ENCODE data around the gene NOP10.

Gene NOP10

DNA sequence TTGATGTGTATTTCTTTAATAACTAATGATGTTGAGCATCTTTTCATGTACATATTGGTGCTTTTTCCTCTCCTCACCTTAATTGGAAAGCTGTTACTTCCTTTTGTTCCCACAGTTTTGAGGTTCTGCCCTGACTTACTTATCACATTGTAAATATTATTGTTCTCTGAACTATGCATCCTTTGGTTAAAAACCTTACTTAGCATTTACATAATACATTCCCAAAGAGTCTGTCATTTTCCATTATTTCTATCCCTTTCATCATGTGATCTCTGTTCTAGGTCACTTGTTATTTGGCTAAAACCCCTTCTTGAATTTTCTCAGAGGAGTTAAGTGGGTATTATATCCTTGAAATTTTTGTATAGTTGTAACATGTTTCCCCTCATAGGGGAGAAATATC, 38.3 kb downstream of the NOP10 start:
- H4K91ac ChIP-seq (ENCODE audit: low read depth, low read length) = no peak overlapping the region
- H2AK5ac ChIP-seq (ENCODE audit: low read length) = no peak overlapping the region
- no peak overlapping the region for H2BK5ac ChIP-seq (ENCODE audit: low read depth, low read length, poor library complexity)
- H3K4ac ChIP-seq (ENCODE audit: low read depth, low read length) = no peak overlapping the region
- no peak overlapping the region for H3K4me3 ChIP-seq (ENCODE audit: low read depth, low read length)
- no peak overlapping the region for H4K8ac ChIP-seq (ENCODE audit: low read depth, low read length)
- no peaks in the 10 kb centered on the region for H3K4me1 ChIP-seq (ENCODE audit: control insufficient read depth in 1 of 2, insufficient read depth in 2 of 2, low read length in 2 of 2)
- no peaks in the 10 kb centered on the region for H3K36me3 ChIP-seq (ENCODE audit: control insufficient read depth in 1 of 2, insufficient read depth in 2 of 2, low read length in 2 of 2)
- DNase-seq = no peak
- H3K27me3 ChIP-seq (ENCODE audit: insufficient read depth, low read length) = no peaks in the 10 kb centered on the region
- no peak overlapping the region for H3K4me2 ChIP-seq (ENCODE audit: low read length)
- H3K23ac ChIP-seq (ENCODE audit: low read length) = no peak overlapping the region
- H3K9ac ChIP-seq (ENCODE audit: low read length) = no peak overlapping the region
- H2BK12ac ChIP-seq (ENCODE audit: low read length) = no peak overlapping the region
- no peaks in the 10 kb centered on the region for H3K9me3 ChIP-seq (ENCODE audit: insufficient read depth, low read depth, low read length)
- H2AFZ ChIP-seq (ENCODE audit: insufficient read depth, low read length, poor library complexity) = no peak overlapping the region
- H3K18ac ChIP-seq (ENCODE audit: low read length) = no peak overlapping the region
- no peak overlapping the region for H2BK120ac ChIP-seq (ENCODE audit: insufficient read depth, low read length, poor library complexity)
- no peaks in the 10 kb centered on the region for H3K79me2 ChIP-seq (ENCODE audit: control insufficient read depth, insufficient read depth, low read length, poor library complexity)
- H3K14ac ChIP-seq (ENCODE audit: low read length) = no peak overlapping the region
- no peaks in the 10 kb centered on the region for H3K79me1 ChIP-seq (ENCODE audit: low read length)
- H3K27ac ChIP-seq (ENCODE audit: low read depth, low read length) = no peak overlapping the region
- H4K12ac ChIP-seq (ENCODE audit: low read depth, low read length) = no peak overlapping the region

DNA sequence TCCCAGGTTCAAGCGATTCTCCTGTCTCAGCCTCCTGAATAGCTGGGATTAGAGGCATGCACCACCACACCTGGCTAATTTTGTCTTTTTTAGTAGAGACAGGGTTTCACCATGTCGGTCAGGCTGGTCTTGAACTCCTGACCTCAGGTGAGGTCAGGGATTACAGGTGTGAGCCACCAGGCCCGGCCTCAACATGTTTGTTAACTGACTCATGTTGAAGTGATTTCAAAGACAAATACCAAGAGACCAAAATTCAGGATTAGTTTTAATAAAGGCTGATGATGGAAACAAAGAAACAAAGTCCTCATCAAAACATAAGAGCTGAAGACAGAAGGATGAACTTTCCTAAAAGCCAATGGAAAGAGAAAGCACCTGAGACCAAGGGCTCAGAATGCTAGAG, 41.9 kb downstream of the NOP10 start:
- Histone ChIP-seq H3K18ac (ENCODE audit: low read length) (no peak overlapping the region), H3K79me1 (ENCODE audit: low read length) (no peaks in the 10 kb centered on the region), H3K4me2 (ENCODE audit: low read length) (no peak overlapping the region), H4K12ac (ENCODE audit: low read depth, low read length) (no peak overlapping the region), H2BK12ac (ENCODE audit: low read length) (no peak overlapping the region), H3K79me2 (ENCODE audit: control insufficient read depth, insufficient read depth, low read length, poor library complexity) (no peaks in the 10 kb centered on the region), H3K4me1 (ENCODE audit: control insufficient read depth in 1 of 2, insufficient read depth in 2 of 2, low read length in 2 of 2) (no peaks in the 10 kb centered on the region), H3K27ac (ENCODE audit: low read depth, low read length) (no peak overlapping the region), H3K9me3 (ENCODE audit: insufficient read depth, low read depth, low read length) (no peaks in the 10 kb centered on the region), H3K36me3 (ENCODE audit: control insufficient read depth in 1 of 2, insufficient read depth in 2 of 2, low read length in 2 of 2) (no peaks in the 10 kb centered on the region), H2BK120ac (ENCODE audit: insufficient read depth, low read length, poor library complexity) (no peak overlapping the region), H3K14ac (ENCODE audit: low read length) (no peak overlapping the region), H3K9ac (ENCODE audit: low read length) (no peak overlapping the region), H2AFZ (ENCODE audit: insufficient read depth, low read length, poor library complexity) (no peak overlapping the region), H3K4ac (ENCODE audit: low read depth, low read length) (no peak overlapping the region), H4K8ac (ENCODE audit: low read depth, low read length) (no peak overlapping the region), H2AK5ac (ENCODE audit: low read length) (no peak overlapping the region), H2BK5ac (ENCODE audit: low read depth, low read length, poor library complexity) (no peak overlapping the region), H4K91ac (ENCODE audit: low read depth, low read length) (no peak overlapping the region), H3K4me3 (ENCODE audit: low read depth, low read length) (no peak overlapping the region), H3K23ac (ENCODE audit: low read length) (no peak overlapping the region), H3K27me3 (ENCODE audit: insufficient read depth, low read length) (no peaks in the 10 kb centered on the region)
- DNase-seq = peak in 1 of 2 donors; percentile 6
- WGBS (ENCODE audit: extremely low coverage, insufficient coverage, insufficient read length) = no CpG with 5 or more reads among the region's 3 CpGs

DNA sequence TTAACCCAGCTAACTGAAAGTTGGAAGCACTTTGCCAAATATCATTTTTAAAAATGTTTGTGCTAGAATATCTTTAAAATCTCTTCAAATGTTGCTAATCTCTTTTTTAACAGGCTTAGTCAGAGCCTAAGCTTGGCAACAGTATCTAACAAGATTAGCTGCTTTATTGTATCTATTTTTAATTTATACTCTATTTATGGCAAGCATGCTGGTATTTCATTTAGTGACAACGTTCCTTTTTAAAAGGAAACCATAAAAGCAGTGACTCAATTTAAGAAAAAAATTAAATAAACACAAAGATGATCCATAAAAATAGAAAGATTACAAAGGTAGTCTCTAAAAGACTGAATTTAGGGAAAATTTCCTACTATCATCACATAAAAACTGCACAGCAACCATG, 45.9 kb downstream of the NOP10 start:
- Histone ChIP-seq H3K27me3 (ENCODE audit: insufficient read depth, low read length) (no peaks in the 10 kb centered on the region), H3K14ac (ENCODE audit: low read length) (no peak overlapping the region), H3K4ac (ENCODE audit: low read depth, low read length) (no peak overlapping the region), H4K91ac (ENCODE audit: low read depth, low read length) (no peak overlapping the region), H2AK5ac (ENCODE audit: low read length) (no peak overlapping the region), H4K12ac (ENCODE audit: low read depth, low read length) (no peak overlapping the region), H3K36me3 (ENCODE audit: control insufficient read depth in 1 of 2, insufficient read depth in 2 of 2, low read length in 2 of 2) (no peaks in the 10 kb centered on the region), H4K8ac (ENCODE audit: low read depth, low read length) (no peak overlapping the region), H3K9ac (ENCODE audit: low read length) (no peak overlapping the region), H3K9me3 (ENCODE audit: insufficient read depth, low read depth, low read length) (no peaks in the 10 kb centered on the region), H2AFZ (ENCODE audit: insufficient read depth, low read length, poor library complexity) (no peak overlapping the region), H3K4me3 (ENCODE audit: low read depth, low read length) (no peak overlapping the region), H3K79me1 (ENCODE audit: low read length) (no peaks in the 10 kb centered on the region), H2BK120ac (ENCODE audit: insufficient read depth, low read length, poor library complexity) (no peak overlapping the region), H2BK5ac (ENCODE audit: low read depth, low read length, poor library complexity) (no peak overlapping the region), H3K23ac (ENCODE audit: low read length) (no peak overlapping the region), H3K27ac (ENCODE audit: low read depth, low read length) (no peak overlapping the region), H3K4me1 (ENCODE audit: control insufficient read depth in 1 of 2, insufficient read depth in 2 of 2, low read length in 2 of 2) (no peaks in the 10 kb centered on the region), H3K18ac (ENCODE audit: low read length) (no peak overlapping the region), H3K4me2 (ENCODE audit: low read length) (no peak overlapping the region), H2BK12ac (ENCODE audit: low read length) (no peak overlapping the region), H3K79me2 (ENCODE audit: control insufficient read depth, insufficient read depth, low read length, poor library complexity) (no peaks in the 10 kb centered on the region)
- no peak for DNase-seq
- no CpG with 5 or more reads among the region's 1 CpG for WGBS (ENCODE audit: extremely low coverage, insufficient coverage, insufficient read length)

DNA sequence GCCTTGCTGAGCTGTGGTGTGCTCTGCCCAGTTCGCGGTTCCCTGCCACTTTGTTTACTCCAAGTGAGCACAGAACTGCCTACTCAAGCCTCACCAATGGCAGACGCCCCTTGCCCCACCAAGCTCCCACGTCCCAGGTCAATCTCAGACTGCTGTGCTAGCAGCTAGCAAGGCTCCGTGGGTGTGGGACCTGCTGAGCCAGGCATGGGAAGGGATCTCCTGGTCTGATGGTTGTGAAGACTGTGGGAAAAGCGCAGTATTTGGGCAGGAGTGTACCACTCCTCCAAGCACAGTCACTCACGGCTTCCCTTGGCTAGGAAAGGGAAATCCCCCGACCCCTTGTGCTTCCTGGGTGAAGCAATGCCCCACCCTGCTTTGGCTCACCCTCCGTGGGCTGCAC, 50.3 kb downstream of the NOP10 start:
- H4K91ac ChIP-seq (ENCODE audit: low read depth, low read length) = no peak overlapping the region
- H3K4me2 ChIP-seq (ENCODE audit: low read length) = no peak overlapping the region
- no peak overlapping the region for H4K12ac ChIP-seq (ENCODE audit: low read depth, low read length)
- no peaks in the 10 kb centered on the region for H3K79me1 ChIP-seq (ENCODE audit: low read length)
- peak overlapping the region; percentile 56 for H3K9ac ChIP-seq (ENCODE audit: low read length)
- no peak overlapping the region for H2AK5ac ChIP-seq (ENCODE audit: low read length)
- no peak overlapping the region for H2BK12ac ChIP-seq (ENCODE audit: low read length)
- peak overlapping the region; percentile 69 for H3K23ac ChIP-seq (ENCODE audit: low read length)
- DNase-seq = no peak
- no peaks in the 10 kb centered on the region for H3K36me3 ChIP-seq (ENCODE audit: control insufficient read depth in 1 of 2, insufficient read depth in 2 of 2, low read length in 2 of 2)
- no peaks in the 10 kb centered on the region for H3K27me3 ChIP-seq (ENCODE audit: insufficient read depth, low read length)
- H2BK5ac ChIP-seq (ENCODE audit: low read depth, low read length, poor library complexity) = no peak overlapping the region
- H3K4ac ChIP-seq (ENCODE audit: low read depth, low read length) = no peak overlapping the region
- no peaks in the 10 kb centered on the region for H3K9me3 ChIP-seq (ENCODE audit: insufficient read depth, low read depth, low read length)
- no peak overlapping the region for H3K27ac ChIP-seq (ENCODE audit: low read depth, low read length)
- H3K4me3 ChIP-seq (ENCODE audit: low read depth, low read length) = no peak overlapping the region
- no peak overlapping the region for H4K8ac ChIP-seq (ENCODE audit: low read depth, low read length)
- H3K4me1 ChIP-seq (ENCODE audit: control insufficient read depth in 1 of 2, insufficient read depth in 2 of 2, low read length in 2 of 2) = no peaks in the 10 kb centered on the region
- WGBS (ENCODE audit: extremely low coverage, insufficient coverage, insufficient read length) = no CpG with 5 or more reads among the region's 9 CpGs
- no peak overlapping the region for H2AFZ ChIP-seq (ENCODE audit: insufficient read depth, low read length, poor library complexity)
- H2BK120ac ChIP-seq (ENCODE audit: insufficient read depth, low read length, poor library complexity) = no peak overlapping the region
- no peak overlapping the region for H3K18ac ChIP-seq (ENCODE audit: low read length)
- H3K14ac ChIP-seq (ENCODE audit: low read length) = no peak overlapping the region
- H3K79me2 ChIP-seq (ENCODE audit: control insufficient read depth, insufficient read depth, low read length, poor library complexity) = no peaks in the 10 kb centered on the region
